IMR-90 (cell line): ENCODE data around the gene SARS1. TPM values are rescaled to one million over a fixed set of nuclear protein-coding genes. Genes with fewer than 3 reads are reported as not detected.

Experiments used
- ATAC-seq: fragments of 200-7000 bp; cut with Tn5 transposase; 2 replicates; pipeline ENCODE4 v1.9.1; 2020; ENCODE audit warnings: low read depth, mild to moderate bottlenecking, moderate library complexity
- BruUV-seq: library from RNA; stranded (reverse); fragments of 400-500 nt; replicated peaks from 2 replicates; lab custom pipeline; 2021; lab: Mats Ljungman, UMichigan
- CTCF ChIA-PET: fragments of 300-600 bp; formaldehyde crosslinking; extraction: SDS; loops from one replicate; lab custom pipeline; 2021; ENCODE audit warnings: antibody characterized with exemption; lab: Yijun Ruan, JAX
- POLR2A ChIA-PET: fragments of 300-600 bp; sonication (Branson Sonifier 250); formaldehyde crosslinking; loops from one replicate; lab custom pipeline; 2022; ENCODE audit warnings: antibody characterized with exemption; ENCODE audit not compliant: unreplicated experiment; lab: Charles Lee
- DNase-seq: peaks from one replicate; pipeline ENCODE4 v3.0.0; 2013
- H2AFZ ChIP-seq: replicated peaks from 2 replicates; pipeline ENCODE3; 2013; ENCODE audit warnings: low read length, mild to moderate bottlenecking; ENCODE audit not compliant: poor library complexity
- H2AK5ac ChIP-seq: 2 replicates; pipeline ENCODE4 v1.6.1; 2013; ENCODE audit warnings: low read depth, low read length, inconsistent platforms
- H2AK9ac ChIP-seq: replicated peaks from 2 replicates; pipeline ENCODE3; 2013; ENCODE audit warnings: mild to moderate bottlenecking, low read depth, low read length, moderate library complexity; ENCODE audit not compliant: poor library complexity
- H2BK120ac ChIP-seq: 2 replicates; pipeline ENCODE4 v1.6.1; 2013; ENCODE audit warnings: low read depth, low read length, inconsistent platforms
- H2BK15ac ChIP-seq: 3 replicates; pipeline ENCODE4 v1.6.1; 2013; ENCODE audit warnings: low read depth, low read length, inconsistent platforms
- H2BK20ac ChIP-seq: 2 replicates; pipeline ENCODE4 v1.6.1; 2013; ENCODE audit warnings: low read depth, mild to moderate bottlenecking, inconsistent platforms, low read length, moderate library complexity
- H2BK5ac ChIP-seq: 2 replicates; pipeline ENCODE4 v1.6.1; 2013; ENCODE audit warnings: mild to moderate bottlenecking, low read depth, low read length, inconsistent platforms; ENCODE audit not compliant: poor library complexity, severe bottlenecking
- H3K14ac ChIP-seq: replicated peaks from 2 replicates; pipeline ENCODE4 v1.6.1; 2013; ENCODE audit warnings: low read depth, low read length, inconsistent platforms
- H3K18ac ChIP-seq: 2 replicates; pipeline ENCODE4 v1.6.1; 2013; ENCODE audit warnings: low read depth, low read length, control low read depth
- H3K23ac ChIP-seq: 2 replicates; pipeline ENCODE4 v1.6.1; 2013; ENCODE audit warnings: low read depth, low read length, inconsistent platforms
- H3K27ac ChIP-seq: 2 replicates; pipeline ENCODE4 v1.5.1; 2013; ENCODE audit warnings: mild to moderate bottlenecking, control low read depth, low read length; ENCODE audit not compliant: insufficient read depth
- H3K27me3 ChIP-seq: 2 replicates; pipeline ENCODE4 v1.6.1; 2013; ENCODE audit warnings: low read length; ENCODE audit not compliant: control insufficient read depth, insufficient read depth
- H3K36me3 ChIP-seq: 2 replicates; pipeline ENCODE4 v1.6.1; 2013; ENCODE audit warnings: low read length, mixed read lengths; ENCODE audit not compliant: control insufficient read depth, insufficient read depth
- H3K4ac ChIP-seq: 2 replicates; pipeline ENCODE4 v1.6.1; 2013; ENCODE audit warnings: low read depth, low read length, inconsistent platforms
- H3K4me1 ChIP-seq: 2 replicates; pipeline ENCODE4 v1.6.1; 2013; ENCODE audit warnings: low read length, mixed read lengths; ENCODE audit not compliant: control insufficient read depth, insufficient read depth
- H3K4me2 ChIP-seq: 2 replicates; pipeline ENCODE4 v1.6.1; 2013; ENCODE audit warnings: low read depth, mild to moderate bottlenecking, control low read depth, low read length, moderate library complexity
- H3K4me3 ChIP-seq: 2 replicates; pipeline ENCODE4 v1.5.1; 2013; ENCODE audit warnings: low read depth, mild to moderate bottlenecking, control low read depth, low read length, moderate library complexity; ENCODE audit not compliant: insufficient read depth
- H3K56ac ChIP-seq: 2 replicates; pipeline ENCODE4 v1.6.1; 2013; ENCODE audit warnings: low read length, inconsistent platforms; ENCODE audit not compliant: insufficient read depth; ENCODE audit errors: extremely low read depth
- H3K79me1 ChIP-seq, 2 experiments: 2 replicates each; pipeline ENCODE4 v1.6.1; 2013; ENCODE audit warnings: low read length in 2 of 2, inconsistent platforms in 1 of 2, low read depth in 1 of 2
- H3K9ac ChIP-seq: 2 replicates; pipeline ENCODE4 v1.6.1; 2013; ENCODE audit warnings: low read depth, low read length, control low read depth
- H3K9me1 ChIP-seq: 2 replicates; pipeline ENCODE4 v1.6.1; 2013; ENCODE audit warnings: low read length, inconsistent platforms; ENCODE audit not compliant: insufficient read depth
- H3K9me3 ChIP-seq: 2 replicates; pipeline ENCODE4 v1.6.1; 2013; ENCODE audit warnings: low read length; ENCODE audit not compliant: control insufficient read depth, insufficient read depth
- H4K20me1 ChIP-seq: 2 replicates; pipeline ENCODE4 v1.6.1; 2013; ENCODE audit warnings: low read length, inconsistent platforms; ENCODE audit not compliant: insufficient read depth
- H4K5ac ChIP-seq: 2 replicates; pipeline ENCODE4 v1.6.1; 2013; ENCODE audit warnings: mild to moderate bottlenecking, low read depth, low read length, control low read depth
- H4K8ac ChIP-seq, 2 experiments: 2 replicates each; pipeline ENCODE4 v1.6.1; 2013; ENCODE audit warnings: low read depth in 2 of 2, low read length in 2 of 2, control low read depth in 1 of 2, inconsistent platforms in 1 of 2
- H4K91ac ChIP-seq: 2 replicates; pipeline ENCODE4 v1.6.1; 2013; ENCODE audit warnings: low read depth, low read length, inconsistent platforms; ENCODE audit not compliant: insufficient read depth
- MAZ ChIP-seq: IDR thresholded peaks from 2 replicates; pipeline ENCODE4 v1.6.1; 2012; ENCODE audit warnings: low read depth, mild to moderate bottlenecking, low read length, improper control_type of control experiment, moderate library complexity, borderline replicate concordance
- WGBS, 2 experiments: methylation state at CpG; one replicate each; pipeline versions ENCODE4 v1.1.5 to v1.1.7; 2013; ENCODE audit warnings: missing lambda C conversion rate in 2 of 2; ENCODE audit not compliant: insufficient read length in 1 of 2; ENCODE audit errors: extremely low coverage in 2 of 2; 5-methylcytosine and 5-hydroxymethylcytosine counted together
- dilution Hi-C: fragments of 300-500 bp; cut with HindIII; formaldehyde crosslinking; loops from one replicate; pipeline ENCODE4 v1.14.3; 2018; ENCODE audit warnings: low sequenced_read_pairs; ENCODE audit not compliant: unreplicated experiment
- in situ Hi-C: fragments of 300-500 bp; cut with MboI; formaldehyde crosslinking; loops from 3 replicates; pipeline ENCODE4 v1.14.3; 2019; ENCODE audit warnings: low sequenced_read_pairs, inconsistent platforms, mixed read lengths
- intact Hi-C: fragments of 100-400 bp; cut with micrococcal nuclease; formaldehyde crosslinking; loops from 2 replicates; pipeline ENCODE4 v1.10.0; 2022
- polyA plus RNA-seq, 3 experiments: library from polyadenylated mRNA; depleted of rRNA; stranded (reverse); fragments of >200 nt; gene quantifications; 2 replicates each; pipeline ENCODE4 v1.2.3, GENCODE V29; 2012; ENCODE audit warnings: low replicate concordance in 1 of 3
- total RNA-seq: library from RNA; depleted of rRNA; stranded (reverse); fragments of >200 nt; gene quantifications from 2 replicates; pipeline ENCODE4 v1.2.3, GENCODE V29; 2012

SARS1 gene
- total and polyA plus RNA-seq, 2 of the 4 experiments (the other 2 are of a cell fraction): 231 to 348 TPM

DNA sequence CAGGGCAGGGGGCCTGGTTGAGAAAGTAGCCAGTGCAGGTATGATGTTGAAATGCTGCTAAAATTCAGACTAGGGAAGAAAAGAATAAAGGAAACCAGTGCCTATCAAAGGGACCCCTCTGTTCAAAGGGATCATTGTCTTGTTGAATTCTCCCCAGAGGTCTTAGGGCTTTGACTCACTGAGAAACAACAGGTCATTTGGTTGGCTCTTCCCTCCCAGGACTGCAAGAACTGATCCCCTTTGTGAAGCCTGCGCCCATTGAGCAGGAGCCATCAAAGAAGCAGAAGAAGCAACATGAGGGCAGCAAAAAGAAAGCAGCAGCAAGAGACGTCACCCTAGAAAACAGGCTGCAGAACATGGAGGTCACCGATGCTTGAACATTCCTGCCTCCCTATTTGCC, 23.8 kb downstream of the SARS1 start:
- Histone ChIP-seq H3K27me3 (no peaks in the 10 kb centered on the region), H2AK5ac (no peak overlapping the region), H2BK20ac (no peak overlapping the region), H3K56ac (no peak overlapping the region), H2AFZ (no peak overlapping the region), H3K23ac (no peak overlapping the region; the same call in 1 of the 2 replicates), H3K4me3 (no peak overlapping the region), H2BK5ac (no peak overlapping the region), H3K4me1 (peaks cover 11% of the 10 kb centered on the region), H2BK15ac (no peak overlapping the region), H3K36me3 (peaks cover 47% of the 10 kb centered on the region), H4K8ac (no peak overlapping the region), H3K9me3 (no peaks in the 10 kb centered on the region), H4K5ac (no peak overlapping the region), H3K27ac (no peak overlapping the region), H3K4ac (no peak overlapping the region), H3K18ac (no peak overlapping the region), H3K9me1 (peaks cover 14% of the 10 kb centered on the region), H3K79me1 (peaks cover 0 to 45% of the 10 kb centered on the region in 2 experiments), H4K20me1 (peaks cover 30% of the 10 kb centered on the region), H2AK9ac (peak overlapping the region; percentile 48), H3K14ac (no peak overlapping the region), H3K4me2 (no peak overlapping the region), H4K91ac (no peak overlapping the region), H2BK120ac (no peak overlapping the region), H3K9ac (no peak overlapping the region)
- intact Hi-C loops (no loop called here), dilution Hi-C loops (no loop called here), in situ Hi-C loops (no loop called here)
- DNase-seq (no peak), ATAC-seq (no peak)
- TF ChIP-seq MAZ: no peak
- WGBS, 2 experiments: 96% methylated on average over 3 of the region's 3 CpGs; no CpG with 5 or more reads in 1 of the 2 experiments
- BruUV-seq: TSS peak; percentile 89
- CTCF ChIA-PET: interaction anchor here (0.6 kb wide), 1 partner anchor 19 kb away, joined by 3 read pairs; no protein-coding TSS in a partner anchor
- POLR2A ChIA-PET: no interaction called here
